GM18951 (cell line): ENCODE measurements around the gene HECTD4.
A peak's percentile ranks its signal among the peaks of the same experiment; 100 is the strongest.
"Not testable (repeated sequence)": the region's sequence is repeated elsewhere in the genome, so short reads cannot be mapped to it uniquely, and the experiment has no call there.

Source experiments
- POLR2A ChIP-seq: IDR thresholded peaks from 4 replicates; pipeline ENCODE4 v1.6.1; 2011; ENCODE audit warnings: mild to moderate bottlenecking; ENCODE audit not compliant: insufficient read length, insufficient read depth; ENCODE audit errors: extremely low read depth
- in situ Hi-C: fragments of 300-500 bp; cut with MboI; formaldehyde crosslinking; loops from one replicate; pipeline ENCODE4 v1.12.0; 2022; ENCODE audit warnings: low sequenced_read_pairs, mixed read lengths, inconsistent platforms; ENCODE audit not compliant: unreplicated experiment

Gene HECTD4

DNA sequence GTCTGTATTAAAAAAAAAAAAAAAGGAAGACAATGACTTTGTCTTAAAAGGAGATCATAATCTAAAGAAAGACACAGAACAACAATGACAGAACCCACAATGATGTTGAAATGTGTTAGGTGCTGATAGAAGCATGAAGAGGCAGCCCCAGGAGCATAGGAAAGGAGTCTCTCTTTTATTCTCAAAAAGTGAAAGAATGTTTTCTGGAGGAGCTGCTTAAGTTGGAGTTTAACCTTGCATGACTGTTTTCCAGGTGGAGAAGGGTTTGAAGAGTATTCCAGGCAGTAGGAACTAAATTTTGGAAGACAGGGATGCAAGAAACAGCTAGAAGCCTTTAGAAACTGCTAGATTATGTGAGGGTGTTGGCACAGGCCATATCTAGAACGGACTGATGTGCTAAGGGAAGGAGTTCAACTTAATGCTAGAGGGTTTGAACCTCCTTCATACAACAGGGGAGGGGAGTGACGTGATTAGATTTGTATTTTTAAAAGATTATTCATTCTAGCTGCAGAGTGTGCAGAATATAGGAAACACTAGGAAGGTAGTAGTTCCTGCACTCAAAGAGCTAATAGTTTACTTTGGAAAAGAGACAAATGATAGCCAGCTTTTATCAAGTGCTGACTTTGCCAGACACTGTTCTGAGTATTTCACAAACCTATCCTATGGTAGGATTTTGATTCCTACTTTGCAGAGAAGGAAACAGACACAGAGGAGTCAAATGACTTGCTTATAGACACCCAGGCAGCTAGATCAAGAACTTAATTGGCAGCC is 31.8 kb upstream of the HECTD4 start:
- in situ Hi-C loops: no loop called here
- TF ChIP-seq POLR2A: no peak

- TF ChIP-seq POLR2A: no peak
- in situ Hi-C loops: no loop called here
Observed at GRCh38 chr12:112409906-112410244, 27.6 kb upstream of the HECTD4 start.

GRCh38 chr12:112409064-112409905 is 27.1 kb upstream of the HECTD4 start, which contains the start of gene RPL6:
Gene RPL6 (minus strand): TSS chr12:112409605. CDS start chr12:112408656, 949 bp downstream.
- in situ Hi-C loops: no loop called here
- peak; percentile 97 for TF ChIP-seq POLR2A

- in situ Hi-C loops: no loop called here
- TF ChIP-seq POLR2A: no peak
Observed at GRCh38 chr12:112408621-112409020, 26.4 kb upstream of the HECTD4 start.

DNA sequence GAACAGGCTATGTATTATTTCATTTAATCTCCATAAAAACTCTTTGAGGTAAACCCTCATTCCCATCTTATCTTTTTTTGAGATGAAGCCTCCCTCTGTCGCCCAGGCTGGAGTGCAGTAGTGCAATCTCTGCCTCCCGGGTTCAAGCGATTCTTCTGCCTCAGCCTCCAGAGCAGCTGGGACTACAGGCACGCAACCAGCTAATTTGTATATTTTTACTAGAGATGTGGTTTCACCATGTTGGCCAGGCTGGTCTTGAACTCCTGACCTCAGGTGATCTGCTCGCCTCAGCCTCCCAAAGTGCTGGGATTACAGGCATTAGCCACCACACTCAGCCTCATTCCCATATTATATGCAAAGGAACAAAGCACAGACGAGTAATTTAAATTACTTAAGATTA is 25.5 kb upstream of the HECTD4 start:
- in situ Hi-C loops: not testable (repeated sequence)

- in situ Hi-C loops: no loop called here
Observed at GRCh38 chr12:112406519-112407488, 24.6 kb upstream of the HECTD4 start.

DNA sequence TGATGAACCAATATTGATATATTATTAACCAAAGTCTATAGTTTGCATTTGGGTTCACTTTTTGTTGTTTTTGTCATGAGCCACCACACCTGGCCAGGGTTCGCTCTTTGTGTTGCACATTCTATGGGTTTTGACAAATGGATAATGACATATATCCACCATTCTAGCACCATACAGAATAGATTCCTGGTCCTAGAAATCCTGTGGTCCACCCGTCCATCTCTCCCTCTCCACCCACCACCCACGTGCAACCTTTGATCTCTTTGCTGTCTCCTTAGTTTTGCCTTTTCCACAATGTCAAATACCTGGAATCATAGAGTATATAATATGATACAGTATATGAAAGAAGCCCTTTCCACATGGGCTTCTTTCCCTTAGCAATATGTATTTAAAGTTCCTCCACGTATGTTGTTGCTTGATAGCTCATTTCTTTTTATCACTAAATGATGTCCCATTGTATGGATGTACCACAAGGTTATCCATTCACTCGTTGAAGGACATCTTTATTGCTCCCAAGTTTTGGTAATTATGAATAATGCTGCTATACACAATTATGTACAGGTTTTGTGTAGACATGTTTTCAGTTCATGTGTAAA is 19.8 kb upstream of the HECTD4 start:
- no peak for TF ChIP-seq POLR2A
- in situ Hi-C loops: no loop called here

More at GRCh38 chr12:112406519-112407488, 24.6 kb upstream of the HECTD4 start:
- no peak for TF ChIP-seq POLR2A

GRCh38 chr12:112401054-112401453 is 18.8 kb upstream of the HECTD4 start:
- in situ Hi-C loops: no loop called here
- TF ChIP-seq POLR2A: no peak

GRCh38 chr12:112393328-112393727 is 11.1 kb upstream of the HECTD4 start:
- TF ChIP-seq POLR2A: no peak
- in situ Hi-C loops: loop anchor here (25.0 kb wide), 1 partner anchor 456 kb away; no protein-coding TSS in a partner anchor

- in situ Hi-C loops: loop anchor here (10.0 to 25.0 kb wide), 2 partner anchors 185 to 453 kb away; no protein-coding TSS in a partner anchor
Observed at GRCh38 chr12:112389922-112390654, 7.9 kb upstream of the HECTD4 start.

- TF ChIP-seq POLR2A: no peak
- in situ Hi-C loops: loop anchor here (10.0 to 25.0 kb wide), 2 partner anchors 184 to 452 kb away; no protein-coding TSS in a partner anchor
Observed at GRCh38 chr12:112389228-112389627, 7.0 kb upstream of the HECTD4 start.

DNA sequence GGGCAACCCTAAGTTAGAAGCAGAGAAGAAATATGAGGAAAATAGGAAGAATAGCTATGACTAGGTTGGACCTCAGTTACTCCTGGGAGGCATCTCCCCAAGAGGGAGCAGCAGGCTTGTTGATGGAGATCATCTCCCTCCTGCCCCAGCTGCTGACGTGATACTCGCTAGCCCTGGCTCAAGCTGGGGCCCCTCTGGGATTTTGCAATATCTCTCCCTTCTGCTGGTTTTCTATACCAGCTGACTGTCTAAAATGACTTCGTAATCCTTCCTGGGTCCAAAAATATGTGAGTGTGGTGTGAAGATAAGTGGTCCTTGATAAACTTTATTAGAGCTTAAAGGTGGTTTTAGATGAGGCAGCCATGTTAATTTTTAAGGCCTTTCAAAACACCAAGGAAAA is 4.5 kb upstream of the HECTD4 start:
- in situ Hi-C loops: loop anchor here (10.0 to 25.0 kb wide), 2 partner anchors 182 to 449 kb away; no protein-coding TSS in a partner anchor
- TF ChIP-seq POLR2A: no peak

DNA sequence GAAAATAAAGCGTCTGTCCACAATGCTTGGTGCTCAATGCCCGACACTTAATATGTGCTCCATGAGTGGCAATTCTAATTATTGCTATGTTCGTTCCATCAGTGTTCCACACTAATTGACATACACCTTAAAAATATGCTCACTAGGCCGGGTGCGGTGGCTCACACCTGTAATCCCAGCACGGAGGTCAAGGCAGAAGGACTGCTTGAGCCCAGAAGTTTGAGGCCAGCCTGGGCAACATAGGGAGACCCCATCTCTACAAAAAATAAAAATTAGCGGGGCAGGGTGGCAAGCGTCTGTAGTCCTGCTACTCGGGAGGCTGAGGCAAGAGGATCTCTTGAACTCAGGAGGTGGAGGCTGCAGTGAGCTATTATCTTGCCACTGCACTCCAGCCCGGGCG is 635 bp upstream of the HECTD4 start:
- no peak for TF ChIP-seq POLR2A
- in situ Hi-C loops: loop anchor here (10.0 to 25.0 kb wide), 2 partner anchors 178 to 446 kb away; no protein-coding TSS in a partner anchor
